ENCODE measurements around the gene ATF2. TPM values are rescaled to one million over a fixed set of nuclear protein-coding genes. Genes with fewer than 3 reads are reported as not detected.

ATF2 gene
- total and polyA plus RNA-seq, 2 of the 13 experiments (the other 11 are each of a cell fraction or from before 2014, with no cell fraction given), result 91.6 to 95.1 TPM

DNA sequence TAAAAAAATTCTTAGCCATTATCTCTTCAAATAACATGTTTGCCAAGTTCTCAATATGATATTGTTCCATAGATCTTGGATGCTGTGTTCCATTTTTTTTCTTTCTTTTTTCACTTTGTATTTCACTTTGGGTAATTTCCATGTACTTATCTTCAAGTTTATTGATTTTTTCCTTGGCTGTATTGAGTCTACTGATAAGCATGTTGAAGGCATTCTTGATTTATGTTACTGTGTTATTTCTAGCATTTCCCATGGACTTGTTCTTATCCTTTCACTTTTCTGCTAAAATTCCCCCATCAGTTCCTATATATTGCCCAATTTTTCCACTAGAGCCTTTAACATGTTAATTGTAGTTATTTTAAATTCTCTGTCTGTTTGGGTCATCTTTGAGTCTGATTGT, 112.0 kb downstream of the ATF2 start:
- H3K27me3 ChIP-seq (ENCODE audit: control insufficient read depth in 1 of 2, insufficient read depth in 2 of 2, low read length in 2 of 2), result no peaks in the 10 kb centered on the region
- ChIA-PET CTCF (ENCODE audit: low intra/inter-chr PET ratio, low total read pairs) (no interaction called here), POLR2A (no interaction called here)
- H3K4me3 ChIP-seq (replicated peaks in 1 of 3; ENCODE audit: insufficient read depth in 1 of 3, low read depth in 2 of 3, low read length in 3 of 3), result no peak overlapping the region
- no peak overlapping the region for H3K4me2 ChIP-seq (ENCODE audit: low read depth, low read length)
- H3K4me1 ChIP-seq (ENCODE audit: insufficient read depth, low read length), result peaks cover 20% of the 10 kb centered on the region
- FAIRE-seq (no peak), ATAC-seq (no peak), DNase-seq (ENCODE audit: low spot score) (no peak)
- peaks cover 0 to 1% of the 10 kb centered on the region in 2 experiments; a peak in 2 of 5 replicates for H3K36me3 ChIP-seq (replicated peaks in 1 of 2; ENCODE audit: control insufficient read depth in 1 of 2, insufficient read depth in 2 of 2, low read length in 2 of 2)
- no peaks in the 10 kb centered on the region for H4K20me1 ChIP-seq (ENCODE audit: insufficient read depth, low read length)
- H2AFZ ChIP-seq (ENCODE audit: low read length), result no peak overlapping the region
- H3K9ac ChIP-seq (ENCODE audit: insufficient read depth, low read depth, low read length), result no peak overlapping the region
- TF ChIP-seq SPEN (CRISPR knock-in tag; IDR thresholded peaks at IDR 0.05; ENCODE audit: low read depth), result no peak
- no peak for TF ChIP-seq ZNF264 (CRISPR knock-in tag; IDR thresholded peaks at IDR 0.05)
- no peak for TF ChIP-seq ZNF629 (CRISPR knock-in tag; conservative IDR thresholded peaks at IDR 0.05)
- no peak for TF ChIP-seq GLMP (CRISPR knock-in tag; IDR thresholded peaks at IDR 0.05; ENCODE audit: borderline replicate concordance)
- TF ChIP-seq, protein P1, sequence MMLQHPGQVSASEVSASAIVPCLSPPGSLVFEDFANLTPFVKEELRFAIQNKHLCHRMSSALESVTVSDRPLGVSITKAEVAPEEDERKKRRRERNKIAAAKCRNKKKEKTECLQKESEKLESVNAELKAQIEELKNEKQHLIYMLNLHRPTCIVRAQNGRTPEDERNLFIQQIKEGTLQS (CRISPR knock-in tag; IDR thresholded peaks at IDR 0.05), result no peak
- TF ChIP-seq ATF5 (CRISPR knock-in tag; IDR thresholded peaks at IDR 0.05; ENCODE audit: low read depth), result no peak
- TF ChIP-seq ZNF460 (CRISPR knock-in tag; IDR thresholded peaks at IDR 0.05; ENCODE audit: borderline replicate concordance), result no peak
- H3K9me3 ChIP-seq (ENCODE audit: low read length), result no peaks in the 10 kb centered on the region
- BruUV-seq (replicated peaks), result no TSS peak
- in situ Hi-C loops (cut with HindIII; ENCODE audit: extremely low pct_ligation_motif_present, low pct_unique_long_range_greater_than_20kb), result no loop called here
- H3K79me2 ChIP-seq (ENCODE audit: insufficient read depth, low read length), result no peaks in the 10 kb centered on the region
- intact Hi-C loops (cut with micrococcal nuclease; ENCODE audit: unreplicated experiment), result no loop called here
- no peak overlapping the region for H3K27ac ChIP-seq (ENCODE audit: extremely low read length, insufficient read depth, low read length)

Data from HepG2 (cell line).